ENCODE data around the gene MAP1LC3B2.

Gene MAP1LC3B2

DNA sequence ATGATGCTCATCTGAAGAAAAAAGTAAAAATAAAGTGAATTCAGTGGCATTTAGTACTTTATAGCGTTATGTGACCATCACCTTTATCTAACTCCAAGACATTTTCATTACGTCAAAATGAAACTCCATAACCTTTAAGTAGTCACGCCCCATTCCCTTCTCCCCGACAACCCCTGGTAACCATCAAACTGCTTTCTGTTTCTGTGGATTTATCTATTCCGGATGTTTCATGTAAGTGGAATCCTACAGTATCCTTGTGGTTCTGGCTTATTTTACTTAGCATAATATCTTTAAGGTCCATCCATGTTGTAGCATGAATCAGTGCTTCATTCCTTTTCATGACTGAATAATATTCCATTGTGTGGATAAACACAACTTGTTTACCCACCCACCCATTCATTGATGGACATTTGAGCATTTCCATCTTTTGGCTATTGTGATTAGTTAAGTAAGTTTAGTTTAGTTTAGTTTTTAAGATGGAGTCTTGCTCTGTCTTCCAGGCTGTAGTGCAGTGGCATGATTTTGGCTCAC, 18.5 kb upstream of the MAP1LC3B2 start:
- Histone ChIP-seq H3K4me3 (ENCODE audit: low read length, poor library complexity, severe bottlenecking) (no peak overlapping the region), H3K4me1 (ENCODE audit: insufficient read depth, low read length, poor library complexity, severe bottlenecking) (no peaks in the 10 kb centered on the region), H3F3A (ENCODE audit: low read depth) (no peaks in the 10 kb centered on the region)

GRCh38 chr12:116541547-116542344, 17.4 kb upstream of the MAP1LC3B2 start:
- Histone ChIP-seq H3K9ac (ENCODE audit: low read depth, low read length, poor library complexity, severe bottlenecking) (no peak overlapping the region), H3K79me2 (ENCODE audit: insufficient read depth, low read length) (no peaks in the 10 kb centered on the region), H3K36me3 (ENCODE audit: insufficient read depth, low read length) (no peaks in the 10 kb centered on the region), H3K4me2 (ENCODE audit: low read depth, low read length, poor library complexity, severe bottlenecking) (no peak overlapping the region), H3K27me3 (ENCODE audit: insufficient read depth, low read length, poor library complexity, severe bottlenecking) (no peaks in the 10 kb centered on the region), H3K4me1 (ENCODE audit: insufficient read depth, low read length, poor library complexity, severe bottlenecking) (no peaks in the 10 kb centered on the region), H2AFZ (ENCODE audit: low read length) (no peak overlapping the region), H3K9me2 (replicated peaks; ENCODE audit: low read depth, low read length) (no peaks in the 10 kb centered on the region), H3F3A (ENCODE audit: low read depth) (no peaks in the 10 kb centered on the region), H3K9me3 (ENCODE audit: insufficient read depth, low read depth, low read length) (no peaks in the 10 kb centered on the region), H4K20me1 (ENCODE audit: insufficient read depth, low read length, poor library complexity, severe bottlenecking) (no peaks in the 10 kb centered on the region), H3K4me3 (ENCODE audit: low read length, poor library complexity, severe bottlenecking) (no peak overlapping the region)
- TF ChIP-seq, protein P1, sequence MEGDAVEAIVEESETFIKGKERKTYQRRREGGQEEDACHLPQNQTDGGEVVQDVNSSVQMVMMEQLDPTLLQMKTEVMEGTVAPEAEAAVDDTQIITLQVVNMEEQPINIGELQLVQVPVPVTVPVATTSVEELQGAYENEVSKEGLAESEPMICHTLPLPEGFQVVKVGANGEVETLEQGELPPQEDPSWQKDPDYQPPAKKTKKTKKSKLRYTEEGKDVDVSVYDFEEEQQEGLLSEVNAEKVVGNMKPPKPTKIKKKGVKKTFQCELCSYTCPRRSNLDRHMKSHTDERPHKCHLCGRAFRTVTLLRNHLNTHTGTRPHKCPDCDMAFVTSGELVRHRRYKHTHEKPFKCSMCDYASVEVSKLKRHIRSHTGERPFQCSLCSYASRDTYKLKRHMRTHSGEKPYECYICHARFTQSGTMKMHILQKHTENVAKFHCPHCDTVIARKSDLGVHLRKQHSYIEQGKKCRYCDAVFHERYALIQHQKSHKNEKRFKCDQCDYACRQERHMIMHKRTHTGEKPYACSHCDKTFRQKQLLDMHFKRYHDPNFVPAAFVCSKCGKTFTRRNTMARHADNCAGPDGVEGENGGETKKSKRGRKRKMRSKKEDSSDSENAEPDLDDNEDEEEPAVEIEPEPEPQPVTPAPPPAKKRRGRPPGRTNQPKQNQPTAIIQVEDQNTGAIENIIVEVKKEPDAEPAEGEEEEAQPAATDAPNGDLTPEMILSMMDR (conservative IDR thresholded peaks at IDR 0.05; ENCODE audit: low read length): no peak
- TF ChIP-seq EZH2phosphoT487 (IDR thresholded peaks at IDR 0.05; ENCODE audit: borderline replicate concordance): no peak

More for the DNA sequence above, 18.5 kb upstream of the MAP1LC3B2 start:
- Histone ChIP-seq H3K79me2 (ENCODE audit: insufficient read depth, low read length) (no peaks in the 10 kb centered on the region), H3K9ac (ENCODE audit: low read depth, low read length, poor library complexity, severe bottlenecking) (no peak overlapping the region), H2AFZ (ENCODE audit: low read length) (no peak overlapping the region), H3K27me3 (ENCODE audit: insufficient read depth, low read length, poor library complexity, severe bottlenecking) (no peaks in the 10 kb centered on the region), H4K20me1 (ENCODE audit: insufficient read depth, low read length, poor library complexity, severe bottlenecking) (no peaks in the 10 kb centered on the region), H3K4me2 (ENCODE audit: low read depth, low read length, poor library complexity, severe bottlenecking) (no peak overlapping the region), H3K9me2 (replicated peaks; ENCODE audit: low read depth, low read length) (no peaks in the 10 kb centered on the region), H3K36me3 (ENCODE audit: insufficient read depth, low read length) (no peaks in the 10 kb centered on the region), H3K9me3 (ENCODE audit: insufficient read depth, low read depth, low read length) (no peaks in the 10 kb centered on the region)
- TF ChIP-seq EZH2phosphoT487 (IDR thresholded peaks at IDR 0.05; ENCODE audit: borderline replicate concordance): no peak
- TF ChIP-seq, protein P1 (conservative IDR thresholded peaks at IDR 0.05; ENCODE audit: low read length): no peak

GRCh38 chr12:116542345-116542956, 16.7 kb upstream of the MAP1LC3B2 start:
- H2AFZ ChIP-seq (ENCODE audit: low read length): no peak overlapping the region
- H3F3A ChIP-seq (ENCODE audit: low read depth): no peaks in the 10 kb centered on the region
- H3K9me2 ChIP-seq (replicated peaks; ENCODE audit: low read depth, low read length): no peaks in the 10 kb centered on the region
- H3K79me2 ChIP-seq (ENCODE audit: insufficient read depth, low read length): no peaks in the 10 kb centered on the region
- H3K9ac ChIP-seq (ENCODE audit: low read depth, low read length, poor library complexity, severe bottlenecking): no peak overlapping the region
- H3K9me3 ChIP-seq (ENCODE audit: insufficient read depth, low read depth, low read length): no peaks in the 10 kb centered on the region
- H3K27me3 ChIP-seq (ENCODE audit: insufficient read depth, low read length, poor library complexity, severe bottlenecking): no peaks in the 10 kb centered on the region
- no peak overlapping the region for H3K4me2 ChIP-seq (ENCODE audit: low read depth, low read length, poor library complexity, severe bottlenecking)
- no peak overlapping the region for H3K4me3 ChIP-seq (ENCODE audit: low read length, poor library complexity, severe bottlenecking)
- TF ChIP-seq EZH2phosphoT487 (IDR thresholded peaks at IDR 0.05; ENCODE audit: borderline replicate concordance): no peak
- TF ChIP-seq, protein P1 (conservative IDR thresholded peaks at IDR 0.05; ENCODE audit: low read length): no peak
- H3K4me1 ChIP-seq (ENCODE audit: insufficient read depth, low read length, poor library complexity, severe bottlenecking): no peaks in the 10 kb centered on the region
- no peaks in the 10 kb centered on the region for H4K20me1 ChIP-seq (ENCODE audit: insufficient read depth, low read length, poor library complexity, severe bottlenecking)
- H3K36me3 ChIP-seq (ENCODE audit: insufficient read depth, low read length): no peaks in the 10 kb centered on the region

All from Loucy (cell line).